Activated T-helper 1 cell treated with anti-CD3 and anti-CD28 coated beads, Interleukin-12 subunit alpha, Interleukin-12 subunit beta, Interleukin-2, Interleukin-4 antibody, amounts not matched to agents 30 ng/mL and 10 ng/mL and 1 ng/mL, durations not matched to agents 14 hours and 24 hours and 36 hours (primary cell): ENCODE measurements around the gene MRPS34. TPM values are rescaled to one million over a fixed set of nuclear protein-coding genes. Genes with fewer than 3 reads are reported as not detected.

Experiments used
- DNase-seq: peaks from one replicate; pipeline ENCODE4 v3.0.0; 2021; ENCODE audit warnings: low spot score
- H3K27ac Mint-ChIP-seq: one replicate; pipeline ENCODE4 v1.8.0; 2021; ENCODE audit warnings: mild to moderate bottlenecking, mixed read lengths
- H3K27me3 Mint-ChIP-seq: one replicate; pipeline ENCODE4 v1.8.0; 2022; ENCODE audit warnings: mild to moderate bottlenecking, moderate library complexity, mixed read lengths; ENCODE audit not compliant: insufficient read depth
- H3K36me3 Mint-ChIP-seq: one replicate; pipeline ENCODE4 v1.8.0; 2021; ENCODE audit warnings: low read depth, mixed read lengths
- H3K4me1 Mint-ChIP-seq: one replicate; pipeline ENCODE4 v1.8.0; 2021; ENCODE audit warnings: low read depth, mixed read lengths
- H3K4me3 Mint-ChIP-seq: one replicate; pipeline ENCODE4 v1.8.0; 2021; ENCODE audit warnings: mild to moderate bottlenecking, moderate library complexity, mixed read lengths
- H3K9me3 Mint-ChIP-seq: one replicate; pipeline ENCODE4 v1.8.0; 2021; ENCODE audit warnings: mixed read lengths
- intact Hi-C: fragments of 100-400 bp; cut with micrococcal nuclease; formaldehyde crosslinking; loops from one replicate; pipeline ENCODE4 v1.15.1; 2024
- total RNA-seq: library from RNA; stranded (reverse); gene quantifications from 2 replicates; pipeline ENCODE4 v1.2.3, GENCODE V29; 2022

The MRPS34 gene
- total RNA-seq, 1 donor from 2014 or later: 209 TPM

GRCh38 chr16:1760911-1761310 is 12.0 kb downstream of the MRPS34 start:
- Mint-ChIP-seq H3K4me1 (peaks cover 12% of the 10 kb centered on the region), H3K4me3 (no peak overlapping the region), H3K36me3 (peaks cover 1% of the 10 kb centered on the region)

GRCh38 chr16:1759511-1759910 is 13.4 kb downstream of the MRPS34 start:
- Mint-ChIP-seq H3K27me3 (no peaks in the 10 kb centered on the region), H3K4me1 (peaks cover 12% of the 10 kb centered on the region), H3K36me3 (peaks cover 4% of the 10 kb centered on the region), H3K27ac (no peak overlapping the region), H3K9me3 (no peaks in the 10 kb centered on the region), H3K4me3 (no peak overlapping the region)
- DNase-seq: no peak
- intact Hi-C loops: no loop called here

More at GRCh38 chr16:1760911-1761310, 12.0 kb downstream of the MRPS34 start:
- intact Hi-C loops: no loop called here
- H3K27me3 Mint-ChIP-seq: no peaks in the 10 kb centered on the region
- no peaks in the 10 kb centered on the region for H3K9me3 Mint-ChIP-seq
- H3K27ac Mint-ChIP-seq: no peak overlapping the region
- no peak for DNase-seq

- H3K4me3 Mint-ChIP-seq: no peak overlapping the region
- H3K4me1 Mint-ChIP-seq: peaks cover 12% of the 10 kb centered on the region
- intact Hi-C loops: no loop called here
- no peaks in the 10 kb centered on the region for H3K9me3 Mint-ChIP-seq
- peaks cover 6% of the 10 kb centered on the region for H3K36me3 Mint-ChIP-seq
- no peaks in the 10 kb centered on the region for H3K27me3 Mint-ChIP-seq
- no peak for DNase-seq
- no peak overlapping the region for H3K27ac Mint-ChIP-seq
Measured at GRCh38 chr16:1758923-1759322, 14.0 kb downstream of the MRPS34 start.

- peaks cover 12% of the 10 kb centered on the region for H3K4me1 Mint-ChIP-seq
- H3K4me3 Mint-ChIP-seq: no peak overlapping the region
- H3K27me3 Mint-ChIP-seq: no peaks in the 10 kb centered on the region
- no peak for DNase-seq
- peak overlapping the region; percentile 12 for H3K27ac Mint-ChIP-seq
- no peaks in the 10 kb centered on the region for H3K9me3 Mint-ChIP-seq
- intact Hi-C loops: no loop called here
- H3K36me3 Mint-ChIP-seq: peaks cover 6% of the 10 kb centered on the region
Measured at GRCh38 chr16:1757714-1758461, 15.0 kb downstream of the MRPS34 start.

GRCh38 chr16:1754204-1754603 is 18.7 kb downstream of the MRPS34 start:
- Mint-ChIP-seq H3K36me3 (peaks cover 8% of the 10 kb centered on the region), H3K27me3 (no peaks in the 10 kb centered on the region), H3K4me1 (peaks cover 12% of the 10 kb centered on the region), H3K27ac (no peak overlapping the region), H3K9me3 (no peaks in the 10 kb centered on the region), H3K4me3 (no peak overlapping the region)
- intact Hi-C loops: no loop called here
- DNase-seq: no peak

GRCh38 chr16:1752853-1753252 is 20.1 kb downstream of the MRPS34 start:
- intact Hi-C loops: no loop called here
- Mint-ChIP-seq H3K27me3 (no peaks in the 10 kb centered on the region), H3K4me3 (no peak overlapping the region), H3K9me3 (no peaks in the 10 kb centered on the region), H3K27ac (no peak overlapping the region), H3K36me3 (peaks cover 10% of the 10 kb centered on the region), H3K4me1 (peaks cover 12% of the 10 kb centered on the region)
- DNase-seq: no peak

- H3K4me3 Mint-ChIP-seq: no peak overlapping the region
- intact Hi-C loops: no loop called here
- peaks cover 10% of the 10 kb centered on the region for H3K36me3 Mint-ChIP-seq
- no peaks in the 10 kb centered on the region for H3K27me3 Mint-ChIP-seq
- no peaks in the 10 kb centered on the region for H3K9me3 Mint-ChIP-seq
- H3K27ac Mint-ChIP-seq: no peak overlapping the region
- peaks cover 5% of the 10 kb centered on the region for H3K4me1 Mint-ChIP-seq
- no peak for DNase-seq
Measured at GRCh38 chr16:1751946-1752345, 21.0 kb downstream of the MRPS34 start.

- H3K9me3 Mint-ChIP-seq: no peaks in the 10 kb centered on the region
- intact Hi-C loops: no loop called here
- no peak overlapping the region for H3K4me3 Mint-ChIP-seq
- H3K4me1 Mint-ChIP-seq: no peaks in the 10 kb centered on the region
- peaks cover 11% of the 10 kb centered on the region for H3K36me3 Mint-ChIP-seq
- H3K27me3 Mint-ChIP-seq: no peaks in the 10 kb centered on the region
- DNase-seq: no peak
- no peak overlapping the region for H3K27ac Mint-ChIP-seq
Measured at GRCh38 chr16:1749152-1750117, 23.5 kb downstream of the MRPS34 start.

GRCh38 chr16:1747934-1748333 is 25.0 kb downstream of the MRPS34 start:
- Mint-ChIP-seq H3K27me3 (no peaks in the 10 kb centered on the region), H3K4me3 (no peak overlapping the region), H3K36me3 (peaks cover 9% of the 10 kb centered on the region), H3K9me3 (no peaks in the 10 kb centered on the region), H3K4me1 (no peaks in the 10 kb centered on the region), H3K27ac (no peak overlapping the region)
- no peak for DNase-seq
- intact Hi-C loops: no loop called here

- no peaks in the 10 kb centered on the region for H3K4me1 Mint-ChIP-seq
- H3K27ac Mint-ChIP-seq: no peak overlapping the region
- H3K9me3 Mint-ChIP-seq: no peaks in the 10 kb centered on the region
- DNase-seq: no peak
- intact Hi-C loops: no loop called here
- H3K27me3 Mint-ChIP-seq: no peaks in the 10 kb centered on the region
- H3K4me3 Mint-ChIP-seq: no peak overlapping the region
- H3K36me3 Mint-ChIP-seq: peaks cover 9% of the 10 kb centered on the region
Measured at GRCh38 chr16:1746693-1747195, 26.2 kb downstream of the MRPS34 start.

- H3K4me3 Mint-ChIP-seq: no peak overlapping the region
- no peaks in the 10 kb centered on the region for H3K27me3 Mint-ChIP-seq
- no peak overlapping the region for H3K27ac Mint-ChIP-seq
- peaks cover 9% of the 10 kb centered on the region for H3K36me3 Mint-ChIP-seq
- intact Hi-C loops: no loop called here
- no peaks in the 10 kb centered on the region for H3K9me3 Mint-ChIP-seq
- H3K4me1 Mint-ChIP-seq: no peaks in the 10 kb centered on the region
- DNase-seq: no peak
Measured at GRCh38 chr16:1745900-1746692, 26.8 kb downstream of the MRPS34 start.

GRCh38 chr16:1745181-1745899 is 27.6 kb downstream of the MRPS34 start:
- Mint-ChIP-seq H3K27ac (no peak overlapping the region), H3K4me1 (no peaks in the 10 kb centered on the region), H3K36me3 (peaks cover 9% of the 10 kb centered on the region), H3K27me3 (no peaks in the 10 kb centered on the region), H3K4me3 (no peak overlapping the region), H3K9me3 (no peaks in the 10 kb centered on the region)
- intact Hi-C loops: no loop called here
- no peak for DNase-seq
